Tibial nerve (tissue), 3 donors: ENCODE measurements around the gene CCDC82.

Experiments
- POLR2A ChIP-seq, 2 donors: fragments of 450-650 bp; IDR thresholded peaks; one replicate each; pipeline ENCODE4 v1.6.1; 2017; ENCODE audit warnings: antibody characterized with exemption in 2 of 2, mild to moderate bottlenecking in 2 of 2, moderate library complexity in 2 of 2
- TF ChIP-seq, protein P1 (sequence below), 5 experiments: fragments of 200-600 bp in 3 of 5; fragments of 450-650 bp in 2 of 5; sonication (generic) in 3 of 5; IDR thresholded peaks; one replicate each; pipeline ENCODE4 v1.5.1; 2016 to 2019; ENCODE audit warnings: antibody characterized with exemption in 5 of 5, mild to moderate bottlenecking in 3 of 5, moderate library complexity in 2 of 5

DNA sequence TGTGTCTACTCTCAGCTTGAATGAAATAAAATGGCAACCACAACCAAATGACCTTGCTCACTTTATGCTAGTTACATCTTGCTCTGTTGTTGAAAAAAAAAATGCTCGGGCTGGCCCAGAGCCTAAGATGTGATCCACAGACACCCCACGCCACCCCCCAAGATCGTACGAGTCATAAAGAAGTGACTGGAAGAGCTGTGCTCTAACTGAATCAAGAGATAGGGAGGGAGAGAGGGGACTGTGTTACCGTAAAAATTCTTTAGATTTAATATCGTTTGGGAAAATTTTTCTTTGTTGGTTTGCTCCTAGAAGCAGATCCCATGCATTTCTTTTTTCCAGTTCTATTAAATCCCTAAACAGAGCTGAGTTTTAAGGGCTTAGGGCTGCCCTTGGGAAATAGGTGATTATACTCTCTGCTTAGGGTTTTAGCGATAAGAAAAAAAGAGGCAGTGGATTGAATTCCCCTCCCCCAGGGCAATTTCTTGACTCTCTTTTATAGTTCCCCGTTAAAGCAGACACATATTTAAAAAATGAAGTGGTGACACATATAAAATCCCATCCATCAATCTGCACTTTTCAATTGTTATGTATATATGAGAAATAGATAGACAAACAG is 61.2 kb downstream of the CCDC82 start:
- no peak for TF ChIP-seq POLR2A (IDR thresholded peaks at IDR 0.05)
- TF ChIP-seq, protein P1, sequence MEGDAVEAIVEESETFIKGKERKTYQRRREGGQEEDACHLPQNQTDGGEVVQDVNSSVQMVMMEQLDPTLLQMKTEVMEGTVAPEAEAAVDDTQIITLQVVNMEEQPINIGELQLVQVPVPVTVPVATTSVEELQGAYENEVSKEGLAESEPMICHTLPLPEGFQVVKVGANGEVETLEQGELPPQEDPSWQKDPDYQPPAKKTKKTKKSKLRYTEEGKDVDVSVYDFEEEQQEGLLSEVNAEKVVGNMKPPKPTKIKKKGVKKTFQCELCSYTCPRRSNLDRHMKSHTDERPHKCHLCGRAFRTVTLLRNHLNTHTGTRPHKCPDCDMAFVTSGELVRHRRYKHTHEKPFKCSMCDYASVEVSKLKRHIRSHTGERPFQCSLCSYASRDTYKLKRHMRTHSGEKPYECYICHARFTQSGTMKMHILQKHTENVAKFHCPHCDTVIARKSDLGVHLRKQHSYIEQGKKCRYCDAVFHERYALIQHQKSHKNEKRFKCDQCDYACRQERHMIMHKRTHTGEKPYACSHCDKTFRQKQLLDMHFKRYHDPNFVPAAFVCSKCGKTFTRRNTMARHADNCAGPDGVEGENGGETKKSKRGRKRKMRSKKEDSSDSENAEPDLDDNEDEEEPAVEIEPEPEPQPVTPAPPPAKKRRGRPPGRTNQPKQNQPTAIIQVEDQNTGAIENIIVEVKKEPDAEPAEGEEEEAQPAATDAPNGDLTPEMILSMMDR (IDR thresholded peaks at IDR 0.05) = no peak
